GM19193 (cell line): ENCODE data around the gene CARD11.

Experiments
- POLR2A ChIP-seq: IDR thresholded peaks from 4 replicates; pipeline ENCODE4 v1.6.1; 2011; ENCODE audit not compliant: insufficient read depth, insufficient read length; ENCODE audit errors: extremely low read depth

Gene CARD11

DNA sequence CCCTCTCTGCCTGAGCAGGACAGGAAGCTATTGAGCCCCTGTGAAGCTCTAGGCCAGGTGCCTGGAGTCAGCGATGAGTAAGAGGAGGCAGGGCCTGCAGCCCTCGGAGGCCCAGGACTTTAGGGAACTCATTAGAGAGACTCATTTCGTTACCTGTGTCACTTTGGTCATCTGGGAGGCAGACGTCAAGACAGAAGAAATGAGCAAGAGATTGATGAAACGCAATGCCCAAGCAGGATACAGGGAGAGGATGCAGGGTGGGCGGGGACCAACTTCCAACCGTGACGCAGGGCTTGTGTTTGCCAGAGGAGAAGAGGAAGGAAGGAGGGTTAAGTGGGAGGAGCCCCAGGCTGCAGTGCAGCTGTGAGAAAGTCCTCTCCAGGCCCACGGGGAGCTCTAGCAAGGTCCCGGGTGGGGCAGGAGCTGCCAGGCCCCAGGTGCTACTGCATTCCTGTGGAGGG lies 173.2 kb downstream of the CARD11 start:
- TF ChIP-seq POLR2A: no peak

DNA sequence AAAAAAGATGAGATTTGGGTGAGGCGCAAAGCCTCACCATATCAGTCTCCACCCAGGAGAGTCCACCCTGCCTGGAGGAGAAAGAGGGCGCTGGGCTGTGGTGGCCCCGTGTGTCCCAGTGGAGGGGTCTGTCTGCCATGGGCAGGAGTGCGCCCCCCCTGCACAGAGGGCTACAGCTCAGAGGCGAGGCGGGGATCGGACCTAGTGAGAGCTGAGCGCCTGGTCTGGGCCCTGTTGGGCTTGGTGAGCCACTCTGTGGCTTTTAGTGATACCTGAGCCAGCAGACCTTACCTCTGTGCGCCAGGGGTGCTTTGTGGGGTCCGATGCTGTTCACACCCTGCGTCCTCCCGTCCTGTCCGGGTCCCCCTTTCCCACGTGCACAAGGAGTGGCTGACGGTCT lies 173.7 kb downstream of the CARD11 start:
- no peak for TF ChIP-seq POLR2A

DNA sequence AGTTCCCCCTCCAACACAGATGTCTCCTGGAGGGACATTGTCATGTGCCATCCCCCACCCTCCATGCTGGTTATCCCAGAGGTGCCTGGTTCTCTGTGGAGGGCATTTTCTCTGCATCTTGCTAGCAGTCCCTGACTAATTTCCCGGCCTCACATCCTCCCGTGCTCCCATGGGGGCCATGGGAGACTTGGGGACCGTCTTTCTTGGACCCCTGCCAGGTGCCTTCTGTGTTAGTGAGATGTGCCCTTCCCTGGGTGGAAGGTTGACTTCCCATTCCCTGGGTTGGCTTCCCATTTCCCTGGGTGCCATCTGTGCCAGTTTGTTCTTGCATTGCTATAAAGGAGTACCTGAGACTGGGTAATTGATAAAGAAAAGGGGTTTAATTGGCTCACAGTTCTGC lies 177.1 kb downstream of the CARD11 start:
- no peak for TF ChIP-seq POLR2A

DNA sequence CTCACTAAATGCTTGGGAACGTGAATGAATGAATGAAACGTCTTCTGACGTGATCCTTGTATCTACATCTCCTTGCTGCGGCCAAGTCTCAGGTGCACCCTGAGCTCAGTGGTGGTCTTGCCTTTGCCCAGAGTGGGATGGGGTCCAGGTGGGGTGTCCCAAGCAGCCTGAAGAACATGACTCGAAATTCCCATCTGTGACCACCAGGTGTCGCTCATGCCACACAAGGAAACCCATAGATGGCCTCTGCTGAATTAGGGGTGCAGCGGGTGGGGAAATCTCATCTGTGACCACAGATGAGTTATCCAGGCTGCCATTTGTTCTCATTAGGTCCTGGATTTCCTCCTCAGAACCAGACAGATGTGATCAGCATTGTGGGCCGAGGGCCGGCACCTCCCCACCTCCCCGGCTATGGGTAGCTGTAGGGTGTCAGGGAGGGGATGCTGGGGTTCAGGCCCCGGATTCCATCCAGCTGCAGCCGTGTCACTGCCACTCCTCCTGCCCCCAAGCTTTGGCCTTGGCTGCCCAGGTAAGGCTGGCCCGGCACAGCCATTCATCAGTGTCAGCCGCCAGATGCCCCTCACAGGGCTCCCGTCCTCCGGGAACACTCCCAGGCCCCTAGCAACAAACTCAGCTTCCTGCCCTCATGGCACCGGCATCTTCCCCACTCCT lies 178.5 kb downstream of the CARD11 start:
- no peak for TF ChIP-seq POLR2A

DNA sequence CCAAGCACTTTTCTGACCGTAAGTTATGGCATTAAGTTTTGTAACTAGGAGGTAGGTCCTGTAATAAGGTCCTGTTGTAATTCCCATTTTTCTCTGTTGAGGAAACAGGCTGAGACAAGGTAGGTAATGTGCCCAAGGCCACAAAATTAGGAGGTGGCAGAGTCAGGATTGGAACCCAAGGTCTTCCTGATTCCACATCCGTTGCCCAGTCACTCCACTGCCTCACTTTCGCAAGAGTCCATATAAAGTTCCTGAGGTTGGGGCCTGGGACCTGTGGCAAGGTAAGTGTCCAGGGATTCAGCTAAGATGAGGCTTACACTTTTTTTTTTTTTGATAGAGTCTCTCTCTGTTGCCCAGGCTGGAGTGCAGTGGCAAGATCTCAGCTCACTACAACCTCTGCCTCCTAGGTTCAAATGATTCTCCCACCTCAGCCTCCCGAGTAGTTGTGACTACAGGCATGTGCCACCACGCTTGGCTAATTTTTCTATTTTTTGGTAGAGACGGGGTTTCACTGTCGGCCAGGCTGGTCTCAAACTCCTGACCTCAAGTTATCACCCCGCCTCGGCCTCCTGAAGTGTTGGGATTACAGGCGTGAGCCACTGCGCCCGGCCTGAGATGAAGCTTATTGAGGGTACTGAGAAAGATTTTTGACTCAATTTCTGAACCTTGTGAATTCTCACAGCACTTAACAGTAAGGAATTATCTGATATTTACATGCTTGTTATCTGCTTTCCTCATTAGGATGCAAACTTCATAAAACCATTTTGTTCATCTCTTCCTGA lies 179.3 kb downstream of the CARD11 start:
- no peak for TF ChIP-seq POLR2A

DNA sequence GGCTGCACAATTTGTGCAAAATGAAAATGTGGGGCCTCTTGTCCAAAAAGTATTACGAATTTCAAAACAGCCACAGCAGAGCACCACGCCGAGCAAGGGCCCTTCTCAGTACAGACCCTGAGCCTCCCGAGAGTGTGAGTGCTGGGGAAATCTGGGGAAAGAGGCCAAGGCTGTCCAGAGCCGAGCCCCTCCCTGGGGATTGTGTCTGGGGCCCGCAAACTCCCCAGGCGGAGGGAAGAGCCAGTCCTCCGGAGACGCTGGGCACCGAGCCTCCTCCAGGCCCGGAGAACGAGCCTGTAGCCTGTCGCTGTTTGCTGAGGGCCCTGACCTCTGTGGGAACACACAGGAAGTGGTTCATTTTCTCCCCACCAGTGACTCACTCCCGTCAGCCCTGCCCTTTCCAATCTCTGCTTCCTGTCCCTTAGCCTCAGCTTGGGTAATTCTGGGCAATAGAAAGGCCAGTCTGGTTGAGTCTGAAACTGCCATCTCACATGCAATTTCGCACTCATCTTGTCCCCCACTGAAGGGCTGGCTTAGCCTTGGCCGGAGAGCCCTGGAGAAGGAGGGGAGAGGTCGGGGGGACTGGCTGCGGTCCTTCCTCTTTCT lies 180.1 kb downstream of the CARD11 start:
- TF ChIP-seq POLR2A: peak; percentile 86

DNA sequence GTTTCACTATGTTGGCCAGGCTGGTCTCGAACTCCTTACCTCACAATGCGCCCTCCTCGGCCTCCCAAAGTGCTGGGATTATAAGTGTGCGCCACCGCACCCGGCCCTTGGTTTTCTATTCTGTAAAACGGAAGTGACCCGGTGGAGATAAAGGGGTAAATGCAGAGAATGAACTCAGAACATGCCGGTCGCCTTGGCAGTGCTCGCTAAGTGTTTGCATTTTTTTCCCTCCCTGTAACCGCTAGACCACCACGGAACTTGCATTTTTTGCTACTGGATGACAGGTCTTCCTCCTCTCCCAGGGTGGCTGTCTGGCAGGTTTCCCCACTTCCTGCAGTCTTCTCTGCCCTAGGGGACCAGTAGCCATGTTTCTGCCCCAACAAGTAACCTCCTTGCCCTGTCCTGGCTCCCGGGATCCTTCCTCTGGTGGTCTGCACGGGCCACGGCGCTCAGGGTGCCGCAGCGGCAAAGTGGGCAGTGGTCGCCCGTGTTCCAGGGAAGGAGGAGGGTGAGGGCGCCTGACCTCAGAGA lies 180.8 kb downstream of the CARD11 start:
- no peak for TF ChIP-seq POLR2A

DNA sequence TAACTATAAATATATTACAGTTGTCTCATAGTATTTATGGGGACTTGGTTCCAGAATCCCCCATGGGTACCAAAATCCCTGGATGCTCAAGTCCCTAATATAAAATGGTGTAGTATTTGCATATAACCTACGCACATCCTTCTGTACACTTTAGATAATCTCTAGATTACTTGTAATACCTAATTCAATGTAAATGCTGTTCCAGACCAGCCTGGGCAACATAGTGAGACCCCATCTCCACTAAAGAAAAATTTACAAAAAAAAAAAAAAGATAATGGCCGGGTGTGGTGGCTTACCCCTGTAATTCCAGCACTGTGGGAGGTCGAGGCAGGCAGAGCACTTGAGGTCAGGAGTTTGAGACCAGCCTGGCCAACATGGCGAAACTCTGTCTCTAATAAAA lies 182.2 kb downstream of the CARD11 start:
- no peak for TF ChIP-seq POLR2A

DNA sequence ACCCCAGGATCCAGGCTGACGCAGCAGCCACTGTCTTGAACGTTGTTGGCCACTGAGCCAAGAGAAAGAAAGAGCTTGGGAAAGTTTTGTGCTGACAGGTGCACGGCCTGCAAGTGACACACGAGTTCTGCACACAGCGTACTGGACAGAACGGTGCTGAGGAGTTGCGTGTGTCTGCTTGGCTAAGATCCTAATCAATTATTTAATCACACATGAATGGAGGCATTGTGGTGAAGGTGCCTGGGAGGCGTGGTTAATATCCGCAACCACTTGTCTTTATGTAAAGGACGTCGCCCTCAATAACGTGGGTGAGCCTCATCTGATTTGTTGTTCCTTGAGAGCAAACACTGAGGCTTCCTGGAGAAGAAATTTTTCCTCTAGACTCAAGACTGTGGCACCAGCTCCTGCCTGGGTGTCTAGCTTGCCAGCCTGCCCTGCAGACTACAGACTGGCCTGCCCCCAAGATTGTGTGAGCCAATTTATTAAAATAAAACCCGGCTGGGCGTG lies 183.0 kb downstream of the CARD11 start:
- TF ChIP-seq POLR2A: no peak

DNA sequence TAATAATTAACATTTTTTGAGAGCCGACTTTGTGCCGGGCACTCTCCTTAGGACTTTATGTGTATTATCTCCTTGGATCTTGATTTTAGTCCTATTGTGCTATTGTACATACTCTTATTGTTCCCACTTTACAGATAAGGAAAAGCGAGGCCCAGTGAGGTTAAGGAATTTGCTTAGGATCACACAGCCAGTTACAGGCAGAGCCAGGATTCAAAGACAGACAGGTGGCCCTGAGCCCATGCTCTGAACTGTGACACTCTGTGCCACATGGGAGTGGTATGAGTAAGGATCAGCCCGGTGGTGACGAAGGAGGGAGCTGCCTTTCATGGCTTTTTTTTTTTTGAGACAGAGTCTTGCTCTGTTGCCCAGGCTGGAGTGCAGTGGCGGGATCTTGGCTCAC lies 183.7 kb downstream of the CARD11 start:
- TF ChIP-seq POLR2A: no peak

DNA sequence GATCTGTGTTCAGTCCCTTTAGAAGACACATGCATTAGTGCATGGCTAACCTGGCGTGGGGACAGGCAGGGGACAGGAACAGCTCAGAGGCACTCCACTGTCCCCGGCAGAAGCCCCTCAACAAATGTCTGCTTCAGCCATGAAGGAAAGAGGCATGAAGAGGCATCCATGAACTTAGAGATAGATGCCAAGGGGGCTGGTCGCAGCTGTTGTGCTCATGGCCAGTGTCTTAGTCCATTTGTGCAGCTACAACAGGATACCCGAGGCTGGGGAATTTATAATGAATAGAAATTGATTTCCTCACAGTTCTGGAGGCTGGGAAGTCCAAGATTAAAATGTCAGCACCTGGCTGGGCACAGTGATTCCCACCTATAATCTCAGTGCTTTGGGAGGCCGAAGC lies 185.0 kb downstream of the CARD11 start:
- TF ChIP-seq POLR2A: no peak

DNA sequence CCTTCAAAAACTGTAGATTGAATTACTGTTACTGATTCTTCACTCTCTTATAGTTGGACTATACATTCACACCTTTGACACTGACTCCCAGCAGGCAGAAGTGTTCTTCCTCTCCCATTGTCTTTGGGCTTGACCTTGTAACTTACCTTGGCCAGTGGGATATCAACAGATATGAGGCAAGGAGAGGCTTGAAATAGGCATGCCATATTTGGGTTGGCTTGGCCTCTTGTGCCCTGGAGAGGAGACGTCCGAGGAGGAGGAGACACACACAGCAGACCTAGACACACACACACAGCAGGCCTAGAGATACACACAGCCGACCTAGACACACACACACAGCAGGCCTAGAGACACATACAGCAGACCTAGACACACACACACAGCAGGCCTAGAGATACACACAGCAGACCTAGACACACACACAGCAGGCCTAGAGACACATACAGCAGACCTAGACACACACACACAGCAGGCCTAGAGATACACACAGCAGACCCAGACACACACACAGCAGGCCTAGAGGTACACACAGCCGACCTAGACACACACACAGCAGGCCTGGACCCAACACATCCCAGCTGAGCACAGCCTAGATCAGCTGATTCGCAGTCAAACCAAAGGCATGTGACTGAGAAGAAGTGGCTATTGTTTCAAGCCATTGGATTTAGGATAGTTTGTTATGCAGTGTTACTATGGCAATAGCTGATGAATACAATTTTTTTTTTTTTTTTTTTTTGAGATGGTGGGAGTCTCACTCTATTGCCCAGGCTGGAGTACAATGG lies 187.1 kb downstream of the CARD11 start:
- no peak for TF ChIP-seq POLR2A
